Mesothelial cell of epicardium (in vitro differentiated cells): ENCODE data around the gene MAT2A. TPM values are rescaled to one million over a fixed set of nuclear protein-coding genes. Genes with fewer than 3 reads are reported as not detected.

ENCODE experiments used
- DNase-seq, 2 experiments: peaks; one replicate each; pipeline ENCODE4 v3.0.0; 2021; ENCODE audit warnings: low spot score in 2 of 2; ENCODE audit not compliant: unreplicated experiment in 2 of 2
- H3K27ac Mint-ChIP-seq: 2 replicates; pipeline ENCODE4 v1.8.0; 2021; ENCODE audit warnings: mixed read lengths
- H3K27me3 Mint-ChIP-seq: 2 replicates; pipeline ENCODE4 v1.8.0; 2021; ENCODE audit warnings: low read depth, mixed read lengths
- H3K36me3 Mint-ChIP-seq: 2 replicates; pipeline ENCODE4 v1.8.0; 2021; ENCODE audit warnings: mixed read lengths
- H3K4me1 Mint-ChIP-seq: 2 replicates; pipeline ENCODE4 v1.8.0; 2021; ENCODE audit warnings: mixed read lengths
- H3K4me3 Mint-ChIP-seq: 2 replicates; pipeline ENCODE4 v1.8.0; 2021; ENCODE audit warnings: mild to moderate bottlenecking, moderate library complexity, mixed read lengths
- H3K9me3 Mint-ChIP-seq: 2 replicates; pipeline ENCODE4 v1.8.0; 2021; ENCODE audit warnings: mixed read lengths
- CTCF ChIP-seq: fragments of 200-600 bp; sonication (generic); IDR thresholded peaks from one replicate; pipeline ENCODE4 v1.5.0; 2021; ENCODE audit warnings: antibody characterized with exemption; ENCODE audit not compliant: unreplicated experiment
- total RNA-seq: library from RNA; stranded (reverse); gene quantifications from 3 replicates; pipeline ENCODE4 v1.2.1, GENCODE V29; 2021

Gene MAT2A
- total RNA-seq, 1 donor from 2014 or later: 274 TPM

GRCh38 chr2:85527787-85528186, 11.2 kb upstream of the MAT2A start:
- TF ChIP-seq CTCF: no peak
- no peak for DNase-seq
- H3K4me3 Mint-ChIP-seq: no peak overlapping the region
- H3K4me1 Mint-ChIP-seq: peaks cover 33% of the 10 kb centered on the region
- peaks cover 5% of the 10 kb centered on the region for H3K9me3 Mint-ChIP-seq
- no peak overlapping the region for H3K27ac Mint-ChIP-seq
- H3K36me3 Mint-ChIP-seq: no peaks in the 10 kb centered on the region
- H3K27me3 Mint-ChIP-seq: peaks cover 6% of the 10 kb centered on the region

GRCh38 chr2:85528355-85528754, 10.6 kb upstream of the MAT2A start:
- H3K4me1 Mint-ChIP-seq: peaks cover 28% of the 10 kb centered on the region
- no peak overlapping the region for H3K27ac Mint-ChIP-seq
- no peak for TF ChIP-seq CTCF
- no peak overlapping the region for H3K4me3 Mint-ChIP-seq
- DNase-seq: no peak
- H3K27me3 Mint-ChIP-seq: peaks cover 6% of the 10 kb centered on the region
- peaks cover 5% of the 10 kb centered on the region for H3K9me3 Mint-ChIP-seq
- H3K36me3 Mint-ChIP-seq: no peaks in the 10 kb centered on the region

GRCh38 chr2:85529809-85530208, 9.2 kb upstream of the MAT2A start:
- Mint-ChIP-seq H3K27ac (no peak overlapping the region), H3K4me3 (no peak overlapping the region), H3K9me3 (peaks cover 5% of the 10 kb centered on the region), H3K4me1 (peaks cover 14% of the 10 kb centered on the region), H3K36me3 (no peaks in the 10 kb centered on the region), H3K27me3 (peaks cover 6% of the 10 kb centered on the region)
- no peak for DNase-seq
- no peak for TF ChIP-seq CTCF

- Mint-ChIP-seq H3K4me3 (no peak overlapping the region), H3K27me3 (peaks cover 6% of the 10 kb centered on the region), H3K4me1 (peaks cover 7% of the 10 kb centered on the region), H3K27ac (no peak overlapping the region), H3K9me3 (peaks cover 5% of the 10 kb centered on the region), H3K36me3 (peaks cover 2% of the 10 kb centered on the region)
- no peak for TF ChIP-seq CTCF
- DNase-seq: no peak
Observed at GRCh38 chr2:85531589-85531988, 7.4 kb upstream of the MAT2A start.

GRCh38 chr2:85534099-85534498, 4.9 kb upstream of the MAT2A start:
- no peak for DNase-seq
- Mint-ChIP-seq H3K9me3 (peaks cover 5% of the 10 kb centered on the region), H3K4me3 (no peak overlapping the region), H3K27ac (no peak overlapping the region), H3K27me3 (peaks cover under 1% of the 10 kb centered on the region), H3K36me3 (peaks cover 2% of the 10 kb centered on the region), H3K4me1 (peaks cover 20% of the 10 kb centered on the region)
- TF ChIP-seq CTCF: no peak

GRCh38 chr2:85534881-85535280, 4.1 kb upstream of the MAT2A start:
- no peak overlapping the region for H3K4me3 Mint-ChIP-seq
- TF ChIP-seq CTCF: no peak
- peaks cover 4% of the 10 kb centered on the region for H3K9me3 Mint-ChIP-seq

More at GRCh38 chr2:85534881-85535280, 4.1 kb upstream of the MAT2A start:
- H3K36me3 Mint-ChIP-seq: peaks cover 2% of the 10 kb centered on the region
- H3K27me3 Mint-ChIP-seq: no peaks in the 10 kb centered on the region
- no peak overlapping the region for H3K27ac Mint-ChIP-seq
- peaks cover 20% of the 10 kb centered on the region for H3K4me1 Mint-ChIP-seq
- DNase-seq: no peak
